HL-60/S4 treated with phorbol 12-myristate 13-acetate at 8.2 ng/mL for 4 days and 3 days (cell line): ENCODE results near the gene C14orf119.

Experiments
- in situ Hi-C: fragments of 300-500 bp; cut with MboI; formaldehyde crosslinking; loops from 2 replicates; pipeline ENCODE4 v1.15.0; 2022; ENCODE audit warnings: low sequenced_read_pairs

C14orf119 gene

GRCh38 chr14:23123419-23123818 lies 28.1 kb downstream of the C14orf119 start:
- in situ Hi-C loops, result loop anchor here (5.0 kb wide), 1 partner anchor 64 kb away; no protein-coding TSS in a partner anchor

DNA sequence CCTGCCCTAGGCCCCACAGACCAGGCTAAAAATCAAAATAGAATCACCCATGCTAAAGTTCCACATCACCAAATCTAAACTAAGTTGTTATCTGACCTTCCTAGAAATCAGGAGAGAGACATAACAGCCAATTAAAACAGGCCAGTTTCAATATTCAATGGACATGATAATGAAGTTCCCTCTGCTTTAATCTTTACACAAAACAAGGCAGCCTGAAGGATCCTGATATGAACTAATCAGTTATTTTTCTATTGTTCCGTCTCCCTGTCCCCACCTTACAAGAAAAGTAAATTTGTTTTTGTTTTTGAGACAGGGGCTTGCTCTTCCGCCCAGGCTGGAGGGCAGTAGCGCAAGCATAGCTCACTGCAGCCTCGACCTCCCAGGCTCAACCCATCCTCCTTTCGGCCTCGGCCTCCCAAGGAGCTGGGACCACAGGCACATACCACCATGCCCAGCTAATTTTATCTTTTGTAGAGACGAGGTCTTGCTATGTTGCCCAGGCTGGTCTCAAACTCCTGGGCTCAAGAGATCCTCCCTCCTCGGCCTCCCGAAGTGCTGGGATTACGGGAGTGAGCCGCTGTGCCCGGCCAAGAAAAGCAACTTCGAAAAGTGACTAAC lies 29.1 kb downstream of the C14orf119 start:
- in situ Hi-C loops, result loop anchor here (5.0 kb wide), 1 partner anchor 63 kb away; no protein-coding TSS in a partner anchor

DNA sequence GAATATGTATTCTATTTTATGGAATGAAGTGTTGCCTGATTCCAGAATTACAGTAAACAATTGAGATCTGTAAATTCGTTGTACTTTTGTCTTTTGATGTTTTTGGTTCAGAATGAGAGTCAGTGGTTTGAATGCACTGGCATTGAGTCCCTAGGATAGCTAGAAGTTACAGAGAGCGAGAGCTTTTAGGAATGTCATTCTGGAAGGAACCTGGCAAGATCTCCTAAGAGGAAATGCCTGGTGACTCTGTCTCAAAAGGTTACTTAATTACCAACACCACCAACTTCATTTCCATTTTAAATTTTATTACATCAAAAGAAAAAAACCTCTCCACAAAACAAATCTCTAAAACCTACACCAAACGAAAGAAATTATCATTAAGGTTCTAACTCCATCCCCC lies 29.7 kb downstream of the C14orf119 start:
- in situ Hi-C loops, result no loop called here

GRCh38 chr14:23125933-23126524 lies 30.7 kb downstream of the C14orf119 start:
- in situ Hi-C loops, result no loop called here

DNA sequence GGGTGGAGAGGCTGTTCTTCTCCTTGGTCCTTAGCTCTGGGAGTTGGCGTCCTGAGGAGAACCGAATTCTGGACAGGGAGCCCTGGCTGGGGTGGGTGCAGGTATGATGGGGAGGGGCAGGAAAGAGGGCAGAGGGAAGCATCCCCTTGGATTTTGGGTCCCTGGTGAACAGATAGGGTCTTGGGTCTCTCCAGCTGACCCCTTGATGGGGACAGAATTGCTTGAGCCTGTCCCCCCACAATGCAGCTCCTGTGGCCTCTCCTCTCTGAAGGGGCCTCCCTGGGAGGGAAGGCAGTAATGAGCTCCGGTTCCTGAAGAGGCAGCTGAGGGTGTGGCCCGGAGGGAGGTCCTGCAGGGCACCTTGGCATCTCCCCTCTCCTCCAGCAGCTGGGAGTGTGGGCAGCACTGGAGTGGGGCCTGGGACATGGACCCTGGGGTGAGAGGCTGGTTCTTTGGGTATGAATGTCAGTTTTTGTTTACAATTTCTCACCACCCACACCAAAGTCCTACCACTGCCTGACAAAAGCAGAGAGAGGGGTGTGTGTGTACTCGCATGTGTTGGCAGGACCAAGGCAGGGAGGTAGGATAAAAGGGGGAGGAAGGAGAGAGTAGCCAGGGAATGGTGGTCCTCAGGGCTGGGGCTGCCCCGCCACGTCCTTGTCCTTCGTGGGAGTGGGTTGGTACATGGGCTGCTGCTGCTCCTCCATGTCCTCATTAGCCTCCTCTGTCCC lies 31.4 kb downstream of the C14orf119 start:
- in situ Hi-C loops, result no loop called here

- in situ Hi-C loops, result no loop called here
Observed at GRCh38 chr14:23127861-23128260, 32.6 kb downstream of the C14orf119 start.

- in situ Hi-C loops, result no loop called here
Observed at GRCh38 chr14:23128969-23129758, 33.9 kb downstream of the C14orf119 start.

GRCh38 chr14:23129759-23130316 lies 34.5 kb downstream of the C14orf119 start:
- in situ Hi-C loops, result no loop called here

DNA sequence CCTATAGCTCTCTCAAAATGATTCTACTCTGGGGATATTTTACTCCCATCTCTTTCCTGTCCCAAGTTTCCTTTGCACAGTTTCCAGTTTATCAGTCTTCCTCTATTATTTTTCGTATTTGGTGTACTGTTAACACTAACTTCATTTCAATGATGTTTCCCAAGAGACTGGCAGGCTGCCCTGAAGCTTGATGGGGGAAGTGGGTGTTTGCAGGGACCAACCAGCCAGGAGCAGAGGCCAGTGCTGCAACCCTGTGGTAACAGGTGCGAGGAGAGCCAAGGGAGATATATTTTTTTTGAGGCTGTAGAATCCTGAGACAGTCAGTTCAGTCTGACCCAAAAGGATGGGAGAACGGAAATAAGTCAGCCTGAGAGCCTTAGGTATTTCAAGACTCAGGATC lies 35.6 kb downstream of the C14orf119 start:
- in situ Hi-C loops, result no loop called here

DNA sequence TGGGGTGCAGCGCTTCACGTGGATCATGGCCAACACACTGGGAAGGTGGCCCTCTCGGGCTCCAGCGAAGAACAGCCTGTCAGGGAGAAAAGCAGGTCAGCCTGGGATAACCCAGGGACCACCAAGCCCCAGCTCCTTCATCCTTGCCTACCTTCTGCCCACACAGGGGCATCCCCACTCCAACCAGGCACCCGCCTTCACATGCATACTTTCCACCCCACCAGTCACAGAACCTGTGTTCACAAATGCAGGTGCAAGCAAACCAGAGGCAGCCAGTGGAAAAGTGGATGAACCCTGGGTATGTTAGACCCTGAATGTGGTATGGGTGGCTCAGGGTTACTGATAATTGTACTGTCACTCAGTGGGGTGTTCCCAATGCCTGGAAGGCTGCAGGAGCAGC lies 36.2 kb downstream of the C14orf119 start:
- in situ Hi-C loops, result no loop called here

- in situ Hi-C loops, result no loop called here
Observed at GRCh38 chr14:23132970-23133369, 37.7 kb downstream of the C14orf119 start.

DNA sequence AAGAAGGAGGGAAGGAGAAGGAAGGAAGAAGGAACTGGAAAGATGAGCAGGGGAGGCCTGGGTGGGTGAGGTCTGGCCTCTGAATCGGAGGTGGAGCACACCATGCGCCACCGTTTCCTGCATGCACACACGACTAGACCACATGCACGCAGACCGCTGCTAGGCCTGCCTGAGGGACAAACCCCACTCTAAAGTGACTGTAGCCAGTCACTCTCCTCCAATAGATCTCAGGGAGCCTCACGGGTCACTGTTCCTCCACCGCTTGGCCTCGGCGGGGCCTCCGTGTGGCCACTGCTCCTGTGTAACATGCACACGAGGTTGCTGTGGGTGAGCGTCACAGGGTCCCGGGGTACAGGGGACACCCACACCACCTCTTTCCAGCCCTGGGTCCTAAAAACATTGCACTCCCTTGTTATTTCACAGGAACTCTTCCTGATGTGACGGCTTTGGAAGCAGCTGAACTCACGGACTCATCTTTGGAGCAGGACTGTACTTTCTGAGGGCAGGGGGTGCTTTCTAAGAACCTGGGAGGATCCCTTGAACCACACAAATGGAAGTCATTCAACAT lies 41.3 kb downstream of the C14orf119 start:
- in situ Hi-C loops, result no loop called here

- in situ Hi-C loops, result no loop called here
Observed at GRCh38 chr14:23137192-23137812, 42.0 kb downstream of the C14orf119 start.

DNA sequence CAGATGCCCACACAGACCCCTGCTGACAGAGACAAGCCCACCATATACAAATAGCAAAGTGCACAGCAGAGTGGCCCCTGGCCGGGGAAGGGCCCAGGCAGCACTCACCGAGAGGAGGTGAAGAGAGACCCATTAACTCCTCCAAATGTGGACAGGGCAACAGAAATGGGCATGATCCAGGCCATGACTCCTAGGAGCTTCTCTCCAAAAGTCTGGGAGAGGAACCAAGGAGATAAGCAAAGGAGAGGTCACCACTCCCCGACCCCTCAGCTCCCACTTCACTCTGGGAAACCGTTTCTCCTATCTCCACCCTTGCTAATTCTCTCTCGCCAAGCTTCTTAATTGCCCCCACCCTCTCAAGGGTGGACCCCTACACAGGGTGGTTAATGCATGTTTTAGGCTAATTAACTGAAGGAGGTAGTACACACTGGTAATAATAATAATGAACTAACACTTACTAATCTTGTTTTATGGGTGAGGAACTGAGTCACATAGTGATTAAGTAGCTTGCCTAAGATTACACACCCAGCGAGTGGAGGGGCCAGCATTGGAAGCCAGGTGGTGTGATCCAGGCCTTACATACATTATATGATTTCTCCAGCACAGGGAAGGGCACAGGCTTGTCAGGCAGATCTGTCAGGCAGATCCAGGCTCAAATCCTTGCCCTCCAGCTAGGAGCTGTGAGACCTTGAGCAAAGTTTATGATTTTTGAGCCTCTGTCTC lies 42.7 kb downstream of the C14orf119 start:
- in situ Hi-C loops, result no loop called here

DNA sequence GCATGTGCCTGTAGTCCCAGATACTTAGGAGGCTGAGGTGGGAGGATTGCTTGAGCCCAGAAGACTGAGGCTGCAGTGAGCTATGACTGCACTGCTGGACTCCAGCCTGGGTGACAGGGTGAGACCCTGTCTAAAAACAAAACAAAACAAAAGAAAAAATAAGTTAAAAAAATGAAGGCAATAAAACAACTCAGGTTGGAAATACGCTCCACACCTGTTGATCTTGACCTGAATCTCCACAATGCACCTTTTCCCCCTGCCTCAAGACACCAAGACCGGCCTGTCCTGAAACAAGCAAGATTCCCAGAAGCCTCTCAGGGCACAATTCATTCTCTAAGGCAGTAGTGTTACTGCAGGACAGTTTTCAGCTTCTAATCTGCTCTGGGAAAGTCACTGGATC lies 44.6 kb downstream of the C14orf119 start:
- in situ Hi-C loops, result no loop called here

- in situ Hi-C loops, result no loop called here
Observed at GRCh38 chr14:23140371-23140770, 45.1 kb downstream of the C14orf119 start.

DNA sequence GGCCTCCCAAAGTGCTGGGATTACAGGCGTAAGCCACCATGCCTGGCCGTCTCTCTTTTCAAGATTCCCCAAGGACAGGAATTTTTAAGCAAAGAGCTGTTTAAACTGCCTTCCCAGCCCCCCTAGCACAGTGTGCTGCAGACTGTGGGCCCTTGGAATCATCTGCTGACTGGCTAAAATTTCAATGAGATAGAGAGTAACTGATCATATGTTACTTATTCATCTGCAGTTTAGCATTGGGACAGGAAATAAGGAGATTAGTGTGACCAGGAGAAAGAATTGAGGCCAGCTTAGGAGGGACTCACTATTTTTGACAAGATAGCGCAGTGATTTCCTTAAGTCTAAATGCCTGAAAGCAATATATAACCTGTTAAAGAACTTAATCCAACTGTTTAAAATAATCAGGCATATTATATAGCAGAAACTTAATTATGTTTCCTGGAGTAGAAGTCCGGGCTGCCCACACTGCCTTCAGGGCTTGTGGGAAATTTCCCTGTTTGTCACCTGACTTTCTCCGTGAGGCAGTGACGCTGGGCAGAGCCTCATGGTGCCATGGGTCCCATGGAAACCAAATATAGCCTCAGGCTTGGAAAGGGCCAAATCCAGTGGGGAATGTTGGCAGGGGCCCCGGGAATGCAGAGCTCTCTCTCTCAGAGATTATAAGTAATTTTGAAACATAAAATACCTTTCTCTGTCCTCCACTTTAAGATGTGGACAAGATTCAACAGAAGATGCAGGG lies 46.6 kb downstream of the C14orf119 start:
- in situ Hi-C loops, result no loop called here

- in situ Hi-C loops, result no loop called here
Observed at GRCh38 chr14:23142826-23143225, 47.5 kb downstream of the C14orf119 start.

DNA sequence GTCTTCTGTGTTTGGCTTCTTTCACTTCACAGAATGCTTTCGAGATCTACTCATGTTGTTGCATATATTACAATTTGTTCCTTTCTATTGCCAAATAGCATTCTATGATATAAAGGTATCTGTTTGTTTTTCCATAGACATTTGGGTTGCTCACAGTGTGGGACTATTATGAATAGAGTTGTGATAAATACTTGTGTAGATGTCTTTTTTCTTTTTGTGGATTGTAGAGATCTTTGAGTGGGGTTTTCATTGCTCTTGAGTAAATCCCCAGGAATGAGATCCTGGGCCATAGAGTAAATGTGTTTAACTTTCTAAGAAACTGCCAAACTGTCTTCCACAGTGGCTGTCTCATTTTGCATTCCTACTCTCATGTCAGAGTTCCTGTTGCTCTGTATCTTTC lies 48.6 kb downstream of the C14orf119 start:
- in situ Hi-C loops, result no loop called here
